ENCODE results near the gene E2F8. TPM values are rescaled to one million over a fixed set of nuclear protein-coding genes. Genes with fewer than 3 reads are reported as not detected.

Gene E2F8
- polyA plus RNA-seq, 2 of the 4 experiments (the other 2 are of a cell fraction) = 5.7 to 7.4 TPM

- DNase-seq (ENCODE audit: low read depth in 1 of 2, low spot score in 1 of 2) (no peak), FAIRE-seq (no peak), ATAC-seq (no peak)
- H3K27ac ChIP-seq = no peak overlapping the region
- 36% methylated on average over 5 of the region's 5 CpGs for WGBS (ENCODE audit: missing lambda C conversion rate)
- POLR2A ChIA-PET = no interaction called here
- no peaks in the 10 kb centered on the region for H3K4me1 ChIP-seq
- CTCF ChIA-PET = interaction anchor here (0.7 kb wide), 1 partner anchor 1113 kb away, joined by 3 read pairs; no protein-coding TSS in a partner anchor
- TF ChIP-seq CBX8 (IDR thresholded peaks at IDR 0.05) = no peak
- no peak for TF ChIP-seq RCOR1 (IDR thresholded peaks at IDR 0.05; ENCODE audit: low read depth, low read length)
- no peak for TF ChIP-seq GATA3 (IDR thresholded peaks at IDR 0.05; ENCODE audit: borderline replicate concordance)
- no peak for TF ChIP-seq CEBPB (IDR thresholded peaks at IDR 0.05)
- no peak for TF ChIP-seq HOXB5 (CRISPR knock-in tag; IDR thresholded peaks at IDR 0.05)
- no peak for TF ChIP-seq JUN (IDR thresholded peaks at IDR 0.05)
- no peak for TF ChIP-seq KDM1A (IDR thresholded peaks at IDR 0.05; ENCODE audit: low read depth)
- no peak for TF ChIP-seq BCL3 (IDR thresholded peaks at IDR 0.05)
- H3K9me3 ChIP-seq = no peaks in the 10 kb centered on the region
- no peak overlapping the region for H3K4me3 ChIP-seq
- H3K4me2 ChIP-seq = no peak overlapping the region
These were observed 53.5 kb downstream of the E2F8 start for GRCh38 chr11:19187114-19187832.

GRCh38 chr11:19185516-19186052 lies 55.2 kb downstream of the E2F8 start:
- FAIRE-seq = no peak
- no peak for DNase-seq (ENCODE audit: low read depth in 1 of 2, low spot score in 1 of 2)

More at GRCh38 chr11:19185516-19186052, 55.2 kb downstream of the E2F8 start:
- CTCF ChIA-PET = no interaction called here
- POLR2A ChIA-PET = no interaction called here
- H3K4me3 ChIP-seq = no peak overlapping the region
- H3K4me1 ChIP-seq = no peaks in the 10 kb centered on the region
- H3K4me2 ChIP-seq = no peak overlapping the region
- WGBS (ENCODE audit: missing lambda C conversion rate) = 50% methylated on average over 6 of the region's 6 CpGs
- H3K27ac ChIP-seq = no peak overlapping the region
- no peak for TF ChIP-seq CHD4 (IDR thresholded peaks at IDR 0.05; ENCODE audit: borderline replicate concordance)
- no peak for TF ChIP-seq TFCP2L1 (CRISPR knock-in tag; IDR thresholded peaks at IDR 0.05)
- no peak for TF ChIP-seq GATA3 (IDR thresholded peaks at IDR 0.05; ENCODE audit: borderline replicate concordance)
- TF ChIP-seq KDM5A (IDR thresholded peaks at IDR 0.05) = no peak
- no peak for TF ChIP-seq ZFP36 (IDR thresholded peaks at IDR 0.05; ENCODE audit: borderline replicate concordance, partially characterized antibody)
- TF ChIP-seq ATOH8 (CRISPR knock-in tag; IDR thresholded peaks at IDR 0.05; ENCODE audit: low read depth) = no peak
- TF ChIP-seq RCOR1 (IDR thresholded peaks at IDR 0.05; ENCODE audit: low read depth, low read length) = no peak
- TF ChIP-seq EHMT2 (IDR thresholded peaks at IDR 0.05; ENCODE audit: low read depth) = no peak
- TF ChIP-seq REST (IDR thresholded peaks at IDR 0.05) = no peak
- no peak for ATAC-seq
- H3K9me3 ChIP-seq = no peaks in the 10 kb centered on the region
